SU-DHL-6 (cell line): ENCODE results near the gene SATB1.

Experiments
- H2AFZ ChIP-seq: fragments of 200-600 bp; sonication (generic); 2 replicates; pipeline ENCODE4 v1.6.1; 2014; ENCODE audit warnings: low read depth, mild to moderate bottlenecking, moderate library complexity, mixed read lengths, antibody characterized with exemption, low read length; ENCODE audit not compliant: severe bottlenecking
- H3F3A ChIP-seq: fragments of 200-600 bp; shearing (Covaris generic); 2 replicates; pipeline ENCODE4 v1.6.0; 2016; ENCODE audit warnings: antibody characterized with exemption, mild to moderate bottlenecking; ENCODE audit not compliant: insufficient read depth
- H3K27ac ChIP-seq: fragments of 200-600 bp; sonication (generic); 2 replicates; pipeline ENCODE4 v1.5.1; 2016; ENCODE audit warnings: low read depth, mild to moderate bottlenecking, low read length, moderate library complexity, mixed read lengths
- H3K27me3 ChIP-seq: fragments of 200-600 bp; sonication (generic), shearing (Covaris generic); 2 replicates; pipeline ENCODE4 v1.6.0; 2014; ENCODE audit warnings: mild to moderate bottlenecking, low read length
- H3K36me3 ChIP-seq: fragments of 200-600 bp; sonication (generic); 2 replicates; pipeline ENCODE4 v1.6.1; 2014; ENCODE audit warnings: mild to moderate bottlenecking, low read length, mixed read lengths
- H3K4me2 ChIP-seq: fragments of 300-600, 200-600 bp; shearing (Covaris generic), sonication (generic); 2 replicates; pipeline ENCODE4 v1.6.0; 2014; ENCODE audit warnings: low read length, low read depth, mild to moderate bottlenecking; ENCODE audit not compliant: poor library complexity, severe bottlenecking
- H3K4me3 ChIP-seq: fragments of 200-600 bp; sonication (generic); 2 replicates; pipeline ENCODE4 v1.5.1; 2014; ENCODE audit warnings: antibody characterized with exemption, low read length, mild to moderate bottlenecking, mixed read lengths; ENCODE audit not compliant: insufficient read depth, poor library complexity, severe bottlenecking
- H3K79me2 ChIP-seq: fragments of 200-600 bp; sonication (generic); 2 replicates; pipeline ENCODE4 v1.6.1; 2014; ENCODE audit warnings: mild to moderate bottlenecking, low read length, moderate library complexity; ENCODE audit not compliant: insufficient read depth
- H3K9ac ChIP-seq: fragments of 200-600 bp; sonication (generic); 2 replicates; pipeline ENCODE4 v1.7.0; 2014; ENCODE audit warnings: mild to moderate bottlenecking, low read length
- H3K9me2 ChIP-seq: fragments of 200-600 bp; sonication (generic); replicated peaks from 2 replicates; pipeline ENCODE4 v1.6.1; 2014; ENCODE audit warnings: low read length; ENCODE audit not compliant: insufficient read depth
- H3K9me3 ChIP-seq: fragments of 200-600 bp; sonication (generic); 2 replicates; pipeline ENCODE4 v1.6.1; 2014; ENCODE audit warnings: low read length, mixed read lengths; ENCODE audit not compliant: insufficient read depth
- H4K20me1 ChIP-seq: fragments of 200-600 bp; sonication (generic); 2 replicates; pipeline ENCODE4 v1.6.1; 2014; ENCODE audit warnings: low read depth, mild to moderate bottlenecking, antibody characterized with exemption, low read length, moderate library complexity, mixed read lengths
- CTCF ChIP-seq: fragments of 200-600 bp; sonication (generic); IDR thresholded peaks from one replicate; pipeline ENCODE4 v1.5.1; 2017; ENCODE audit warnings: antibody characterized with exemption, mild to moderate bottlenecking, low read length, moderate library complexity; ENCODE audit not compliant: insufficient read depth, poor library complexity, severe bottlenecking
- EZH2phosphoT487 ChIP-seq: fragments of 200-600 bp; sonication (generic), shearing (Covaris generic); conservative IDR thresholded peaks from 2 replicates; pipeline ENCODE4 v1.6.1; 2018; ENCODE audit warnings: mild to moderate bottlenecking, antibody characterized with exemption, low read length, moderate library complexity, mixed read lengths

The SATB1 gene

GRCh38 chr3:18439281-18439680 lies 14.1 kb upstream of the SATB1 start:
- no peaks in the 10 kb centered on the region for H3K79me2 ChIP-seq
- no peak overlapping the region for H3K4me2 ChIP-seq
- H3K9me3 ChIP-seq = no peaks in the 10 kb centered on the region
- no peak overlapping the region for H2AFZ ChIP-seq
- H3K9me2 ChIP-seq = no peaks in the 10 kb centered on the region
- no peak overlapping the region for H3K4me3 ChIP-seq
- H3K36me3 ChIP-seq = no peaks in the 10 kb centered on the region
- no peak overlapping the region for H3K9ac ChIP-seq
- H3F3A ChIP-seq = no peaks in the 10 kb centered on the region
- H3K27me3 ChIP-seq = no peaks in the 10 kb centered on the region; the same call in 1 of the 2 replicates
- H3K27ac ChIP-seq = no peak overlapping the region
- TF ChIP-seq EZH2phosphoT487 (no peak), CTCF (no peak)
- no peaks in the 10 kb centered on the region for H4K20me1 ChIP-seq

GRCh38 chr3:18438586-18438985 lies 13.4 kb upstream of the SATB1 start:
- no peak overlapping the region for H3K9ac ChIP-seq
- TF ChIP-seq EZH2phosphoT487 = no peak
- no peak for TF ChIP-seq CTCF
- no peaks in the 10 kb centered on the region for H3K9me3 ChIP-seq
- H3K79me2 ChIP-seq = no peaks in the 10 kb centered on the region
- H4K20me1 ChIP-seq = no peaks in the 10 kb centered on the region
- no peaks in the 10 kb centered on the region for H3K9me2 ChIP-seq
- H2AFZ ChIP-seq = no peak overlapping the region
- H3K27me3 ChIP-seq = no peaks in the 10 kb centered on the region; the same call in 1 of the 2 replicates
- H3K27ac ChIP-seq = no peak overlapping the region
- H3F3A ChIP-seq = no peaks in the 10 kb centered on the region
- no peak overlapping the region for H3K4me2 ChIP-seq
- H3K36me3 ChIP-seq = no peaks in the 10 kb centered on the region
- H3K4me3 ChIP-seq = no peak overlapping the region

DNA sequence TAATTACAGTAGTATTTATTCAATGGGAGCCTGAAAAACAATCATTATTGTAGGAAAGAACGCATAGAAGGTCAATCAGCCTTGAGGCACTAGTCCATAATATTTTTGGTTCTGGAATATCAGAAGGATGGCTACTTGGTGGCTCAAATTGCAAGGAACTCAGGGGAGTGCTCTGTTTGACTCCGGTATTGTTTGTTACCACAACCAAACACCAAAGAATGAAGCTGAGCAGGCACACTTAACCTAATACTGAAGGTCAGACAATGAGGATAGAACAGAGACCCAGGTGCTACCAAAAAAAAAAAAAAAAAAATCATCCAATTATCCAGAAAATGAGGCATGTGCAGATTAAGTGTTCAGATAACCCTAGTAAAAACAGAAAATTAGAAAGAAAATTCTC lies 11.1 kb upstream of the SATB1 start:
- Histone ChIP-seq H3K4me3 (no peak overlapping the region), H3K36me3 (no peaks in the 10 kb centered on the region), H3K9me2 (no peaks in the 10 kb centered on the region), H3K9me3 (no peaks in the 10 kb centered on the region), H3K9ac (no peak overlapping the region), H2AFZ (no peak overlapping the region), H3K27me3 (no peaks in the 10 kb centered on the region; the same call in 1 of the 2 replicates), H3K79me2 (no peaks in the 10 kb centered on the region), H4K20me1 (no peaks in the 10 kb centered on the region), H3F3A (no peaks in the 10 kb centered on the region), H3K4me2 (no peak overlapping the region), H3K27ac (no peak overlapping the region)
- TF ChIP-seq CTCF = no peak
- no peak for TF ChIP-seq EZH2phosphoT487
